Measurements from ENCODE around the gene ASCC1.

DNA sequence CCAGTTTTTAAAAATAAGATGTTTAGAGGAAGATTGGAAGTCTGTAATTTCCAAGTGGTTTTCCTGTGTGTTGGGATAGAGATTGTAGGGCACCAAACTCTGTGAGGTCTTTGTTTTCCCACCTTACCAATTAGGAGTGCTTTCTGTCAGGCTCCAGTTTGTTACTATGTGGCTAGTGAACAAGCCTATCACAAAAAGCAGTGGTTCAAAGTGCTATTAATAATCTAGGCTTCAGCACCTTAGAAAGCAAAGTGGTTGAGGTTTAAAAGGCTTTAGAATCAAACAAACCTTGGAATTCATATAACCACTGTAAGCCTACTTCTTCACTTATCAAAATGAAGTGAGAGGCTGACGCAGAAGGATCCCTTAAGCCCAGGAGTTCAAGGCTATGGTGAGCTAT, 11.4 kb downstream of the ASCC1 start:
- TF ChIP-seq, protein P1, sequence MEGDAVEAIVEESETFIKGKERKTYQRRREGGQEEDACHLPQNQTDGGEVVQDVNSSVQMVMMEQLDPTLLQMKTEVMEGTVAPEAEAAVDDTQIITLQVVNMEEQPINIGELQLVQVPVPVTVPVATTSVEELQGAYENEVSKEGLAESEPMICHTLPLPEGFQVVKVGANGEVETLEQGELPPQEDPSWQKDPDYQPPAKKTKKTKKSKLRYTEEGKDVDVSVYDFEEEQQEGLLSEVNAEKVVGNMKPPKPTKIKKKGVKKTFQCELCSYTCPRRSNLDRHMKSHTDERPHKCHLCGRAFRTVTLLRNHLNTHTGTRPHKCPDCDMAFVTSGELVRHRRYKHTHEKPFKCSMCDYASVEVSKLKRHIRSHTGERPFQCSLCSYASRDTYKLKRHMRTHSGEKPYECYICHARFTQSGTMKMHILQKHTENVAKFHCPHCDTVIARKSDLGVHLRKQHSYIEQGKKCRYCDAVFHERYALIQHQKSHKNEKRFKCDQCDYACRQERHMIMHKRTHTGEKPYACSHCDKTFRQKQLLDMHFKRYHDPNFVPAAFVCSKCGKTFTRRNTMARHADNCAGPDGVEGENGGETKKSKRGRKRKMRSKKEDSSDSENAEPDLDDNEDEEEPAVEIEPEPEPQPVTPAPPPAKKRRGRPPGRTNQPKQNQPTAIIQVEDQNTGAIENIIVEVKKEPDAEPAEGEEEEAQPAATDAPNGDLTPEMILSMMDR (IDR thresholded peaks at IDR 0.05), result no peak
- TF ChIP-seq POLR2AphosphoS5 (IDR thresholded peaks at IDR 0.05), result no peak
- TF ChIP-seq POLR2A (IDR thresholded peaks at IDR 0.05), result no peak
- TF ChIP-seq EP300 (IDR thresholded peaks at IDR 0.05), result no peak

Data from sigmoid colon (tissue), 4 donors.